ENCODE results near the gene CTBP1. TPM values are rescaled to one million over a fixed set of nuclear protein-coding genes. Genes with fewer than 3 reads are reported as not detected.
"Not testable (repeated sequence)": the region's sequence is repeated elsewhere in the genome, so short reads cannot be mapped to it uniquely, and the experiment has no call there.

CTBP1 gene
- total RNA-seq, 1 experiment from 2014 or later: 110 TPM

DNA sequence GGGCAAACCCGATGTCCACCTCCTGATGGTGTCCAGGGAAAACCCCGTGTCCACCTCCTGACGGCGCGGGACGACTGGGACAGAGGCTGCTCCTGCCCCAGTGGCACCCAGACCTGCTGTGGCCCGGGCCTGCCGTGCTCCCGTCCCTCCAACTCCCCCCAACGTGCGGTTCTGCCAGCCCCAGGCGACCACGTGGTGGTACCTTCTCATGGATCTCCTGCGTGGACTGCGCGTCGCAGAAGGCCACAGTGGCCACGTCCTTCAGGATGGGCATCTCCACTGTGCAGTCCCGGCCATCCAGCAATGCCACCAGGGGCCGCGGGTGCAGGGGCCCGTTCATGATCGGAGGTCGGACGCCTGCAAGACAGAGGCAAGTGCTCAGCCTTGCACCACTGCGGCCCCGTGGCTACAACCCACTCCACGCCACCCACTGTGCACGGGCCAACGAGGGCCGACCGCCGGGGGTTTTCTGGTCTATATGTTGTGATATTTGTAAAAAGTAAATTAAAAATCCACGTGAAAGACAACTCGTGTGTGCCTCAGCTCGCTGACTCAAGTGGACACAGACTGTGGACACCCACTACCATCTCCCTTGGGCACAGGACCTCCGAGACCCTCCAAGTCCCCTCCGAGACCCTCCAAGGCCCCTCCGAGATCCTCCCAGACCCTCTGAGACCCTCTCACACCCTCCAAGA is 10.8 kb downstream of the CTBP1 start:
- DNase-seq (ENCODE audit: low read depth): no peak

GRCh38 chr4:1237261-1237660 is 11.7 kb downstream of the CTBP1 start:
- not testable (repeated sequence) for DNase-seq (ENCODE audit: low read depth)

- not testable (repeated sequence) for DNase-seq (ENCODE audit: low read depth)
Measured at GRCh38 chr4:1236836-1237235, 12.1 kb downstream of the CTBP1 start.

DNA sequence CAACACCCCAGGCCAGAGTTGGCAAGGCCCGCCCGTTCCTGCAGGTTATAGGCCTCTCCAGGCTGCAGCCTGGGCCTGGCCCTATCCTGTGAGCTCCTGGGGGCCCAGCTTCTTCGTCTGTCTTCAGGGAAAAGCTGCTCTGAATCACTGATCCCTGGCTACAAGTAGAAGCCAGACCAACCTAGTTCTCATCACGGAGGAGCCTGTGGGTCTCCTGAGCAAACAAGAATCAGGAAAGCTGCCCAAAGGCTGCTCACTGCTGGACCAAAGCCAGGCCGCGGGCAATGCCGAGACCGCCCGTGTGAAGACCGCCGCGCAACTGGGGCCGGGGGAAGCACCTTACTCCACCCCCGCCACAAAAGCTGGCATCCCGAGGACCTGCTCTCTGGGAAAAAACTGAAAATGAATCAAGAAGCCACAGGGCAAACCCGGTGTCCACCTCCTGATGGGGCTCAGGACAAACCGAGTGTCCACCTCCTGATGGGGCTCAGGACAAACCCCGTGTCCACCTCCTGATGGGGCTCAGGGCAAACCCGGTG is 12.8 kb downstream of the CTBP1 start:
- no peak for DNase-seq (ENCODE audit: low read depth)

DNA sequence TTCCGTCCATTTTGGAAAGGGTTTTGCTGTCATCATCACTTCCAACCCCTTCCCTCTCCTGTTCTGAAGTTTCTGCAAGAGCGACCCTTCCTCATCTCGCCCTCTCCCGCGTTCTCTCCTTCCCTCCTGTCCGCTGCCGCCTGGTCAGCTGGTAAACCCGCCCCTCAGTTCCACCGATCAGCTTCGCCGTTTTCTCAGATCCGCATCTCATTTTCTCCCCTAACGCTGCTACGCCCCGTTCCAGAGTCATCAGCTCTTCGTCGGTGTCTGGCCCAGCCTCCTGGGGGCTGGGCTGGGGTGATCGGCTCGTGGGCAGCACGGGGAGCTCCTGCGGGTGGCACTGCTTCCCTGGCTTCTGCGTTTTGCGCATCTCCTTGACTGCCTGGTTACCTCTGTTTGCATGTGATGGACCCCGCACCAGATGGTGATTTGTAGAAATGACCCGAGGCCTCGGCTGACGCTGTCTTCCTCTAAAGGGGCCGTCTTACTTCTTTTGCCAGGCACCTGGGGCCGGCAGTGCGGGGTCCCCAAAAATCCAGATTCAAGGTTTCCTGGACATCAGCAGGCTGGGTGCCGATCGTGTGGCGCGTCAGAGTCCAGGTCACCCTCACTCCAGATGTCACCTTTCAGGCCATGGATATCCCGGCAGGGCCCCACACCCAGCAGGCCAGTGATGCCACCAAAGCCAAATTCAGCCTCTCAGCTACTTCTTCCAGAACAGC is 13.4 kb downstream of the CTBP1 start:
- DNase-seq (ENCODE audit: low read depth): no peak

DNA sequence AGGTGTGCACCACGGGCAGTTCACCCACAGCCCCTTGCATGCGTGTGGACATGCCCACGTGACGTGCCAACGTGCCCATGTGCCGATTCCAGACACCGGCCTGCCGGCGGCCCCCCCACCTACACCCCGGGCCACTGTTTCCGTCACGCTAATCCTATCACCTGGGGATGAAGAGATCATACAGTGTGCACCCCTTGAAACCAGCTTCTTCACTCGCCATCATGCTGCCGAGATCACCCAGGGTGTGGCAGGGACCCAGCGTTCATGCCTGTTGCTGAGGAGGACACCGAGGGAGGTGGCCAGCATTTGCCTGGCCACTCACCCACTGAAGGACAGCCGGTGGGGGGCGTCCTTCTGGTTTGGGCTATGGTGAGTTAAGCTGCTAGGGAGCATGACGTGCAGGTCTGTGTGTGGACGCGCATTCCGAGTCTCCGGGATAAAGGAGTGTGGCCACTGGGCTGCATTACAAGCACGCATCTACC is 14.1 kb downstream of the CTBP1 start:
- DNase-seq (ENCODE audit: low read depth): no peak

DNA sequence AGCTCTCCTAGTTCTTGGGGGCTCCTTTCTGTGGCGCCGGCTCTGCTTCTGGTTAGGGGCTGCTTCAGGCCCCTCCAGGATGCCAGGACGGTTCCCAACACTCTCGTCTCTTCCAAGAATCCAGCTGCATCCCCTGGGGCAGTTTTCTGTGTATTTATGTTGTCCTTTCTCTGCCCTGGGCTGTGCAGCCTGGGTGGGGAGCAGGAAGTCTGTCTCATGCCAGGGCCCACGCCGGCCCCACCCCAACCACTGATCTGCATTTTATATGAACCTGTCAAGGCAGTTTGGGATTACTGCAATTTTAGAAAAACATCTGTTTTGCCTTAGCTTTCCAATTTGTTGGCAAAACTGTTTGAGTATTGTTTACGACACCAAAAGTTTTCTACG is 14.6 kb downstream of the CTBP1 start:
- no peak for DNase-seq (ENCODE audit: low read depth)

DNA sequence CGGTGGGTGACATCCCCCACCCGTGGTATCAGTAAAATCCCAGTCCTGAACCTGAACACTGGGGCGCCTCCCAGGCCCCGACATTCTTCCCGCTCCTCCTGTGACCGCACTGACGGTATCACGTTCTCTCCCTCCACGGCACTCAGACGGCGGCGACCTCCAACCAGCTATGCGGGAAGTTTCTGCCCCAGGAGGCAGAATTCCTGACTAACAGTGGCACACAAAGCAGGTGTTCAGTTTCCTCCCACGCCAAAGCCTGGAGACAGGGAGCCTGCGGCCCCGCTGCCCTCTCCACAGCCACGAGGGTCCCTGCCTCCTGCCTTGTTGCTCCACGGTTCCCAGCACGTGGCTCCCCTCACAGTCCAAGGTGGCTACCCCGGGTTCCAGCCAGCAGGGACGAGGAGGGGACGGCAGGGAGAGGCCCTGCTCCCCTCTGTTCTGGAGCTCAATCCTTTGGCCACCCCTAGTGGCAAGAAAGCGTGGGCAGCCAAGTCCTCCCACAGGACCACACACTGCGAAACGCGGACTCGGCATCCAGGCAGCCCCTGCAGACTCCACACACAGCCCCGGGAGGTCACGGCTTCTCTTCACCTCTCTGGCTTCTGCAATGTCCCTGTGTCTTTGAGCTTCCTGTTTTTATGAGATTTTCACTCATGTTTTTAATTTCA is 15.2 kb downstream of the CTBP1 start:
- no peak for DNase-seq (ENCODE audit: low read depth)

GRCh38 chr4:1232661-1233621 is 16.0 kb downstream of the CTBP1 start:
- DNase-seq (ENCODE audit: low read depth): no peak

- no peak for DNase-seq (ENCODE audit: low read depth)
Measured at GRCh38 chr4:1231637-1232360, 17.1 kb downstream of the CTBP1 start.

GRCh38 chr4:1230971-1231636 is 17.8 kb downstream of the CTBP1 start:
- DNase-seq (ENCODE audit: low read depth): no peak

DNA sequence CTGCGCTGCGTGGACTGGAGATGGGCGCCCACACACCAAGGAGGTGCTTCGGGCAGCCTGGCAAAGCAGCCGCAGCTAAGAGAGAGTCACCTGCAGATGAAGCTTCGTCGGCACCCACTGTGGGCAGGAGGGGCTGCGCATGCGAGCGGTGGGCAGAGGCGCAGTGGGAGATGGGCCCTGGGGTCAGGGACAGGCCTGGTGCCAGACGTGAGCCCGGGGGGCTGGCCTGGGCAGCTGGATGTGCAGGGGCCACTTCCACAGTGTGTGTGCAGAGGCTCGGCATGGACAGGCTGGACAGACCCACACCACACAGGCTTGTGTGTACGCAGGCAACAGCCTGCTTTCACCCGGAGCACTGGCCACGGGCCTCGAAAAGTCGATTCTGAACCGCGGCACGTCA is 18.6 kb downstream of the CTBP1 start:
- DNase-seq (ENCODE audit: low read depth): no peak

DNA sequence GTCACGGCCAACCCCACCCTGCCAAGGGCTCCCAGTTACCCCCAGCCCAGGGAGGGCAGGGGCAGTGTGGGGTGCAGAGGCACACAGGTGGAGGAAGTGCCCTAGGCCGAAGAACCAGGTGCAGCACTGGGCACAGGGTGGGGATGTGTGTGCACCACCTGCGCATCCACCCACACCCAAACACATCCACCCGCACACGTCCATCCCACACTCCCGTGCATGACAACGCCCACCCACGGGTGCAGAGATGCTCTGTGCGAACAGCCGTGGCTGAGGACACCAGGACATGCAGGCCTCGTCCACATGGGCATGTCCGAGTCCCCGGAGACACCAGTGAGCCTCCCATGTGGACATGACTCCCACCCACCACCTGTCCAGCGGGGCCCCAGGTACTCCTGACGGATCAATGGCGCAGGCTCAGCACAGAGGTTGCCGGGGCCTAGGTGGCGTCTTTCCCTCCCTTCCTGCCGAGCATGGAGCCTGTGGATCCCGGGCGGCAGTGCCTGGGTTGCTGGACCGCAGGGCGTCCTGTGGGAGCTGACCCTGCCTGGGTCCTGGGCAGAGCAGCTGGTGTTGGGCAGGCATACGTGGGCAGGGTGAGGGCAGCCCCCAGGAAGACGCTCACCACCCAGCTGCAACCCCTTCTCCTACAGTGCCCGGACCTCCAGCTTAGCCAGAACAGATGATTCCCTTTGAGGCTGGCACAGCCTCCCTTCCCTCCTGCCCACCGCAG is 19.6 kb downstream of the CTBP1 start:
- no peak for DNase-seq (ENCODE audit: low read depth)

DNA sequence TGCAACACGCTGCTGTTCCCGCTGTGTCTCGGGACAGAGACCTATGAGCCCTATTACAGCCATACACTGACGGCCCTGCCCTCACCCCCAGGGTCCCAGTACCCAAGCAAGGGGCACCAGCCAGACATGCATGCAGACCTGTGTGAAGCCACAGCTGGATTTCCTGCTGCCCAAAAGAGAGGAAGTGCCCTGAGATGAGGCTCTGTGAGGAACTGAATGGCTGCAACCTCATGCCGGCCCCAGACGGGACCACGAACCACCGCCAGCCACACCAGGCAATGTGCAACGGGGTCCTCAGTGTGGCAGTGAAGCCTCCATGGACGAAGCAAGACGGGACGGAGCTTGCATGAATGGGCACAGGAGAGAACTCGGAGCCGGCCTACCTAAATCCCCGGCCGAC is 21.1 kb downstream of the CTBP1 start:
- DNase-seq (ENCODE audit: low read depth): no peak

DNA sequence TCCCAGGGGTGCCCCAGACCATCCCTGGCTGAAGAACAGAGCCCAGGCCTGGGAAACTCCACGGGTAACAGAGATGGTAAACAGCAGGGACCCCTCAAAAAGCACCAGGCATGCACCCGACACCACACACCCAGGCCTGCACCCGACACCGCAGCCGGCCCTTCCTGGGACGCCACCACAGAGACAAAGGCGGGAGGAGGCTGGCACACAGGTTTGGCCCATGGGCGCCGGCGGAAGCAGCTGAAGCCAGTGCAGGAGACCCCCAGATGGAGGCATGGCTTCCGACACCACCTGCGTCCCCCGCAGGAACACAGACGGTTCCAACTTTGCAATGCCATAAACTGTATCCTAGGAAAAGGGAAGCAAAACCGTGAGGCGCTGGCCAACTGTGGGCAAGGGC is 22.3 kb downstream of the CTBP1 start:
- no peak for DNase-seq (ENCODE audit: low read depth)

DNA sequence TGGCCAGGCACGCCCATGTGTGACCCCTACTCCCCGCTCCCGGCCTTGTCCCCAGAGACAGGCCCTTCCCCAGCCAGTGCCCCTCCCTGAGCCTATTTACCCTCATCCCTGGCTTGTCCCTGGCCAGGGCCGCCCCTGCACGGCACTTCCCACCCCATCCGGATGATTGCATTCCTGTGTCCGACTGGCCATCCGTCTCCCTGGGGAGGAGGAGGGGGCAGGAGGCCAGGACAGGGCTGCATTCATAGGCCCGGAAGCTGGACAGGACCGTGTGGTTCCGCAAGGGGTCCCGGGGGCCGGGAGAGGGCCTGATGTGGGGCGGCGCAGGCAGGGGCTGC is 22.8 kb downstream of the CTBP1 start:
- DNase-seq (ENCODE audit: low read depth): no peak

- no peak for DNase-seq (ENCODE audit: low read depth)
Measured at GRCh38 chr4:1225272-1226143, 23.4 kb downstream of the CTBP1 start.
